Measurements from ENCODE around the gene ACOX2.

DNA sequence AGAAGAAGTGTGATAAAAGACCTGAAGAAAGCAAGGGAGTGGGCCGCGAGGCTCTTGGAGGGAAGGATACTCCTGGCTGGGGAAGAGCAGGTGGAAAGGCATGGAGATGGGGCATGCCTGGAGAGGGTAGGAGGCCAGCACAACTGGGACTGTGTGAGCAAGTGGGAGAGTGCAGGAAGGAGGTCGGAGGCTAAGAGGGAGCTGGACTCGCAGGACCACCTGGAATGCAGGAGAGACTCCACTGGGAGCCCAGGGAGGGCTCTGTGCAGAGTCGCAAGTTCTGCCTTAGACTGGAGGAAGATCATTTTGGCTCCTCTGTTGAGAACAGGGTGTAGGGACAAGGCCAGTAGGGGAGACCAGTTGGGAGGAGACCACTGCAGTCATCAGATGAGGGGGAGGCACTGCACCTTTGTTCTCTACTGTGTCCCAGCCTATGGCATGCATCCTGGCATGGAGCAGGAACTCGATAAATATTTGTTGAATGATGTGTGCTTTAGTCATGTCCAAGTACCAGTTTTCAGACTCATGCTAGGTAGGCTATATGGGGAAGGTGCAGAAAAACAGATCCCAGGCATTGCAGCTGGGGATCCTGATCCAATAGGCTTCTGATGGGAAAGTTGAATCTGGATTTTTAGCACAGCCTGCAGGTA lies 26.5 kb upstream of the ACOX2 start:
- TF ChIP-seq, protein P1, sequence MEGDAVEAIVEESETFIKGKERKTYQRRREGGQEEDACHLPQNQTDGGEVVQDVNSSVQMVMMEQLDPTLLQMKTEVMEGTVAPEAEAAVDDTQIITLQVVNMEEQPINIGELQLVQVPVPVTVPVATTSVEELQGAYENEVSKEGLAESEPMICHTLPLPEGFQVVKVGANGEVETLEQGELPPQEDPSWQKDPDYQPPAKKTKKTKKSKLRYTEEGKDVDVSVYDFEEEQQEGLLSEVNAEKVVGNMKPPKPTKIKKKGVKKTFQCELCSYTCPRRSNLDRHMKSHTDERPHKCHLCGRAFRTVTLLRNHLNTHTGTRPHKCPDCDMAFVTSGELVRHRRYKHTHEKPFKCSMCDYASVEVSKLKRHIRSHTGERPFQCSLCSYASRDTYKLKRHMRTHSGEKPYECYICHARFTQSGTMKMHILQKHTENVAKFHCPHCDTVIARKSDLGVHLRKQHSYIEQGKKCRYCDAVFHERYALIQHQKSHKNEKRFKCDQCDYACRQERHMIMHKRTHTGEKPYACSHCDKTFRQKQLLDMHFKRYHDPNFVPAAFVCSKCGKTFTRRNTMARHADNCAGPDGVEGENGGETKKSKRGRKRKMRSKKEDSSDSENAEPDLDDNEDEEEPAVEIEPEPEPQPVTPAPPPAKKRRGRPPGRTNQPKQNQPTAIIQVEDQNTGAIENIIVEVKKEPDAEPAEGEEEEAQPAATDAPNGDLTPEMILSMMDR (conservative IDR thresholded peaks at IDR 0.05) = no peak
- no peak for TF ChIP-seq EZH2 (IDR thresholded peaks at IDR 0.05; ENCODE audit: low read depth)
